Measurements from ENCODE around the gene CYP3A7. TPM values are rescaled to one million over a fixed set of nuclear protein-coding genes. Genes with fewer than 3 reads are reported as not detected.
A peak's percentile ranks its signal among the peaks of the same experiment; 100 is the strongest.
"Not testable (repeated sequence)": the region's sequence is repeated elsewhere in the genome, so short reads cannot be mapped to it uniquely, and the experiment has no call there.

The CYP3A7 gene
- total and polyA plus RNA-seq, 3 experiments from 2014 or later: not detected

GRCh38 chr7:99693100-99693426, 41.9 kb downstream of the CYP3A7 start:
- Mint-ChIP-seq H3K9me3 (peaks cover 0 to 20% (median 12%) of the 10 kb centered on the region in 5 donors), H3K27me3 (peaks cover 0 to 6% of the 10 kb centered on the region in 2 donors), H3K36me3 (peaks cover 0 to 3% (median 0%) of the 10 kb centered on the region in 3 donors), H3K4me1 (no peaks in the 10 kb centered on the region), H3K4me3 (no peak overlapping the region), H3K27ac (peak overlapping the region in 1 of 8 donors; percentile 30)
- CTCF ChIA-PET: interaction anchor here (1.7 kb wide), 1 partner anchor 18 kb away, joined by 4 read pairs; no protein-coding TSS in a partner anchor
- POLR2A ChIA-PET: no interaction called here
- no peak for DNase-seq
- H3K27ac ChIP-seq (ENCODE audit: low read depth, low read length): peak overlapping the region; percentile 28
- no peaks in the 10 kb centered on the region for H3K9me3 ChIP-seq (ENCODE audit: low read length)
- H3K4me3 ChIP-seq (ENCODE audit: low read length): no peak overlapping the region
- no peaks in the 10 kb centered on the region for H3K27me3 ChIP-seq (ENCODE audit: insufficient read depth, low read length, poor library complexity, severe bottlenecking)
- H3K36me3 ChIP-seq (ENCODE audit: insufficient read depth, low read length): no peaks in the 10 kb centered on the region
- peaks cover 7% of the 10 kb centered on the region for H3K4me1 ChIP-seq (ENCODE audit: insufficient read depth, low read length)

- H3K36me3 Mint-ChIP-seq; H3K4me1 Mint-ChIP-seq; H3K27ac Mint-ChIP-seq; H3K4me3 Mint-ChIP-seq; H3K27me3 Mint-ChIP-seq; POLR2A ChIA-PET; DNase-seq; H3K27me3 ChIP-seq (ENCODE audit: insufficient read depth, low read length, poor library complexity, severe bottlenecking); H3K4me3 ChIP-seq (ENCODE audit: low read length); H3K9me3 ChIP-seq (ENCODE audit: low read length); H3K27ac ChIP-seq (ENCODE audit: low read depth, low read length); H3K4me1 ChIP-seq (ENCODE audit: insufficient read depth, low read length); H3K36me3 ChIP-seq (ENCODE audit: insufficient read depth, low read length): not testable (repeated sequence)
- peaks cover 0 to 22% (median 12%) of the 10 kb centered on the region in 5 donors for H3K9me3 Mint-ChIP-seq
- CTCF ChIA-PET: interaction anchor here (1.7 kb wide), 1 partner anchor 17 kb away, joined by 4 read pairs; no protein-coding TSS in a partner anchor
These were observed 42.4 kb downstream of the CYP3A7 start for GRCh38 chr7:99692563-99692962.

GRCh38 chr7:99691658-99692057, 43.3 kb downstream of the CYP3A7 start:
- H3K27me3 ChIP-seq (ENCODE audit: insufficient read depth, low read length, poor library complexity, severe bottlenecking); H3K9me3 ChIP-seq (ENCODE audit: low read length); CTCF ChIA-PET; H3K4me3 ChIP-seq (ENCODE audit: low read length); H3K27ac Mint-ChIP-seq; H3K36me3 ChIP-seq (ENCODE audit: insufficient read depth, low read length); H3K36me3 Mint-ChIP-seq; POLR2A ChIA-PET; DNase-seq; H3K4me1 Mint-ChIP-seq; H3K4me1 ChIP-seq (ENCODE audit: insufficient read depth, low read length); H3K4me3 Mint-ChIP-seq; H3K27me3 Mint-ChIP-seq; H3K27ac ChIP-seq (ENCODE audit: low read depth, low read length): not testable (repeated sequence)
- peaks cover 0 to 25% (median 14%) of the 10 kb centered on the region in 5 donors for H3K9me3 Mint-ChIP-seq

GRCh38 chr7:99690918-99691317, 44.1 kb downstream of the CYP3A7 start:
- H3K27ac ChIP-seq (ENCODE audit: low read depth, low read length); H3K9me3 ChIP-seq (ENCODE audit: low read length); H3K4me1 Mint-ChIP-seq; H3K4me3 Mint-ChIP-seq; H3K4me1 ChIP-seq (ENCODE audit: insufficient read depth, low read length); H3K36me3 Mint-ChIP-seq; DNase-seq; H3K27me3 ChIP-seq (ENCODE audit: insufficient read depth, low read length, poor library complexity, severe bottlenecking); H3K27me3 Mint-ChIP-seq; CTCF ChIA-PET; POLR2A ChIA-PET; H3K36me3 ChIP-seq (ENCODE audit: insufficient read depth, low read length); H3K4me3 ChIP-seq (ENCODE audit: low read length); H3K27ac Mint-ChIP-seq: not testable (repeated sequence)
- H3K9me3 Mint-ChIP-seq: peaks cover 0 to 25% (median 14%) of the 10 kb centered on the region in 5 donors

GRCh38 chr7:99685871-99686608, 49.0 kb downstream of the CYP3A7 start:
- H3K36me3 ChIP-seq (ENCODE audit: insufficient read depth, low read length); H3K4me3 Mint-ChIP-seq; H3K27me3 Mint-ChIP-seq; H3K4me3 ChIP-seq (ENCODE audit: low read length); H3K27ac Mint-ChIP-seq; DNase-seq; H3K9me3 ChIP-seq (ENCODE audit: low read length); H3K27ac ChIP-seq (ENCODE audit: low read depth, low read length); H3K4me1 ChIP-seq (ENCODE audit: insufficient read depth, low read length); POLR2A ChIA-PET; H3K27me3 ChIP-seq (ENCODE audit: insufficient read depth, low read length, poor library complexity, severe bottlenecking); CTCF ChIA-PET; H3K4me1 Mint-ChIP-seq: not testable (repeated sequence)
- peaks cover 0 to 20% (median 6%) of the 10 kb centered on the region in 3 donors for H3K36me3 Mint-ChIP-seq
- peaks cover 0 to 20% (median 8%) of the 10 kb centered on the region in 5 donors for H3K9me3 Mint-ChIP-seq

GRCh38 chr7:99685129-99685758, 49.8 kb downstream of the CYP3A7 start:
- Histone ChIP-seq H3K9me3 (ENCODE audit: low read length) (no peaks in the 10 kb centered on the region), H3K4me1 (ENCODE audit: insufficient read depth, low read length) (no peaks in the 10 kb centered on the region), H3K4me3 (ENCODE audit: low read length) (no peak overlapping the region), H3K36me3 (ENCODE audit: insufficient read depth, low read length) (no peaks in the 10 kb centered on the region), H3K27ac (ENCODE audit: low read depth, low read length) (no peak overlapping the region), H3K27me3 (ENCODE audit: insufficient read depth, low read length, poor library complexity, severe bottlenecking) (no peaks in the 10 kb centered on the region)
- ChIA-PET POLR2A (no interaction called here), CTCF (no interaction called here)
- Mint-ChIP-seq H3K36me3 (peaks cover 0 to 20% (median 9%) of the 10 kb centered on the region in 3 donors), H3K27me3 (peaks cover 6 to 8% of the 10 kb centered on the region in 2 donors), H3K9me3 (peaks cover 0 to 16% (median 8%) of the 10 kb centered on the region in 5 donors), H3K27ac (no peak overlapping the region), H3K4me3 (no peak overlapping the region), H3K4me1 (no peaks in the 10 kb centered on the region)
- DNase-seq: no peak

GRCh38 chr7:99679400-99680191, 55.4 kb downstream of the CYP3A7 start, which contains the start of gene CYP3A5:
TSS of gene CYP3A5 (minus strand) at chr7:99679996. CDS start at chr7:99679896, 100 bp downstream.
- H3K36me3 ChIP-seq (ENCODE audit: insufficient read depth, low read length): no peaks in the 10 kb centered on the region
- peak within 1 kb of the TSS in 1 of 8 donors; percentile 22 for H3K27ac Mint-ChIP-seq
- peaks cover 2% of the 10 kb centered on the region for H3K4me1 ChIP-seq (ENCODE audit: insufficient read depth, low read length)
- CTCF ChIA-PET: no interaction called here
- H3K9me3 Mint-ChIP-seq: no peaks in the 10 kb centered on the region
- H3K27ac ChIP-seq (ENCODE audit: low read depth, low read length): peak within 1 kb of the TSS; percentile 32
- POLR2A ChIA-PET: no interaction called here
- no peaks in the 10 kb centered on the region for H3K9me3 ChIP-seq (ENCODE audit: low read length)
- no peak for DNase-seq
- peak within 1 kb of the TSS in 1 of 7 donors; percentile 52 for H3K4me3 Mint-ChIP-seq
- peaks cover 5 to 6% of the 10 kb centered on the region in 2 donors for H3K27me3 Mint-ChIP-seq
- H3K4me1 Mint-ChIP-seq: peaks cover 8 to 20% (median 13%) of the 10 kb centered on the region in 3 donors
- no peaks in the 10 kb centered on the region for H3K27me3 ChIP-seq (ENCODE audit: insufficient read depth, low read length, poor library complexity, severe bottlenecking)
- H3K36me3 Mint-ChIP-seq: peaks cover 0 to 14% (median 11%) of the 10 kb centered on the region in 3 donors
- H3K4me3 ChIP-seq (ENCODE audit: low read length): no peak within 1 kb of the TSS

GRCh38 chr7:99679032-99679399, 56.0 kb downstream of the CYP3A7 start:
- POLR2A ChIA-PET: no interaction called here
- CTCF ChIA-PET: no interaction called here
- no peak overlapping the region for H3K4me3 ChIP-seq (ENCODE audit: low read length)
- peak overlapping the region; percentile 32 for H3K27ac ChIP-seq (ENCODE audit: low read depth, low read length)
- H3K27me3 ChIP-seq (ENCODE audit: insufficient read depth, low read length, poor library complexity, severe bottlenecking): no peaks in the 10 kb centered on the region
- Mint-ChIP-seq H3K4me1 (peaks cover 8 to 20% (median 14%) of the 10 kb centered on the region in 3 donors), H3K4me3 (peak overlapping the region in 1 of 7 donors; percentile 52), H3K36me3 (peaks cover 0 to 14% (median 11%) of the 10 kb centered on the region in 3 donors), H3K27me3 (peaks cover 5 to 6% of the 10 kb centered on the region in 2 donors), H3K9me3 (no peaks in the 10 kb centered on the region), H3K27ac (peak overlapping the region in 1 of 8 donors; percentile 22)
- DNase-seq: no peak
- no peaks in the 10 kb centered on the region for H3K36me3 ChIP-seq (ENCODE audit: insufficient read depth, low read length)
- peaks cover 3% of the 10 kb centered on the region for H3K4me1 ChIP-seq (ENCODE audit: insufficient read depth, low read length)
- no peaks in the 10 kb centered on the region for H3K9me3 ChIP-seq (ENCODE audit: low read length)

All from CD8-positive, alpha-beta memory T cell (primary cell).